NCI-H1105 (cell line): ENCODE results near the gene WDR81.
"Not testable (repeated sequence)": the region's sequence is repeated elsewhere in the genome, so short reads cannot be mapped to it uniquely, and the experiment has no call there.

Experiments used
- DNase-seq: peaks from one replicate; lab custom pipeline; 2025; lab: John Stamatoyannopoulos, UW

WDR81 gene

DNA sequence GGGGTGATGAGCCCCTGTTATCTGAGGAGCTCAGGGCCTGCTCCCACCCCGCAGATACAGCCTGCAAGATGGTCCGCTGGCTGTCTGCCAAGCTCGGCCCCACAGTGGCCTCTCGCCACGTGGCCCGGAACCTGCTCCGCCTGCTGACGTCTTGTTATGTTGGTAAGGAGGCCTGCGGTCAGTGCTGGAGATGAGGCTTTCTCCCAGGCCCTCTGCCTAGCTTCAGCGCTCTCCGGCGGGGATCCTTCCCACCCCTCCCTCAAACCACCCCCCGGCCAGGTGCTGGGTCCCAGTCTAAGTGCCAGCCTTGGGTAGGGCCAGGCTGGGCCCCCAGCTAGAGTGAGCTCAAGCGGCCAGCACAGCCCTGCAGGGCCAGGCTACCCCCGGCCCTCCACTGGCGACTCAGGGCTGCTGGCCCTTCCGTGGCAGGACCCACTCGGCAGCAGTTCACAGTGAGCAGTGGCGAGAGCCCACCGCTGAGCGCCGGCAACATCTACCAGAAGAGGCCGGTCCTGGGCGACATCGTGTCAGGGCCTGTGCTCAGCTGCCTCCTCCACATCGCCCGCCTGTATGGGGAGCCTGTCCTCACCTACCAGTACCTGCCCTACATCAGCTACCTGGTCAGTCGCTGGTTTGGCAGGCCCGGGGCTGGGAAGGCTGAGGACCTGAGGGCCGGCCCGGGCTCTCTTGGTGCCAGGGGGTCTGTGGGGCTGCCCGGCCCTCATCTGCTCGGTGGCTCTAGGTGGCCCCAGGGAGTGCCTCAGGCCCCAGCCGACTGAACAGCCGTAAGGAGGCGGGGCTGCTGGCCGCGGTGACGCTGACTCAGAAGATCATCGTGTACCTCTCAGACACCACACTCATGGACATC is 6.1 kb downstream of the WDR81 start:
- no peak for DNase-seq

DNA sequence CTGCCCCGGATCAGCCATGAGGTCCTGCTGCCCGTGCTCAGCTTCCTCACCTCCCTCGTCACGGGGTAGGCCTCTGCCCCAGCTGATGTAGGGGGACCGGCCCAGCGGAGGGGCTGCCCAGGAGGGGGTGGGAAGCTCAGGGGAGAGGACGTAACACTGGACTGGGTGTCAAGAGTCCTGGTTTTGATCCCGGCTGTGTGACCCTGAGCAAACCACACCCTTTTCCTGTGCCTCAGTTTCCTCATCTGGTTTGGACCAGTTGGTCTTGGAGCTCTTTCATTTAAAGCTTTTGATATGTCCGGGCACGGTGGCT is 6.6 kb downstream of the WDR81 start:
- DNase-seq = no peak

DNA sequence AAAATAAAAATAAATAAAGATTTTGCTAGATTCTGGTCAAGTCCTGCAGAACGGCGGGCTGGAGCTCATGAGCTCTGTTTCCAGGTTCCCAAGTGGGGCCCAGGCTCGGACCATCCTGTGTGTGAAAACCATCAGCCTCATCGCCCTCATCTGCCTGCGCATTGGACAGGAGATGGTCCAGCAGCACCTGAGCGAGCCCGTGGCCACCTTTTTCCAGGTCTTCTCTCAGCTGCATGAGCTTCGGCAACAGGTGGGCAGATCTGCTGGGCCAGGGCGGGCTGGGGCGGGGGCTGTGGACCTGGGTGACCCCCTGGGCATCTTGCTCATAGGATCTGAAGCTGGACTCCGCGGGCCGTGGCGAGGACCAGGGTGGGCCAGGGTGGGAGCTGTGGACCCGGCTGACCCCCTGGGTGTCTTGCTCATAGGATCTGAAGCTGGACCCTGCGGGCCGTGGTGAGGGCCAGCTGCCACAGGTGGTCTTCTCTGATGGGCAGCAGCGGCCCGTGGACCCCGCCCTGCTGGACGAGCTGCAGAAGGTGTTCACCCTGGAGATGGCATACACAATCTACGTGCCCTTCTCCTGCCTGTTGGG is 7.8 kb downstream of the WDR81 start:
- no peak for DNase-seq

GRCh38 chr17:1732833-1733321 is 8.4 kb downstream of the WDR81 start:
- no peak for DNase-seq

- DNase-seq = no peak
Measured at GRCh38 chr17:1733759-1734158, 9.3 kb downstream of the WDR81 start.

DNA sequence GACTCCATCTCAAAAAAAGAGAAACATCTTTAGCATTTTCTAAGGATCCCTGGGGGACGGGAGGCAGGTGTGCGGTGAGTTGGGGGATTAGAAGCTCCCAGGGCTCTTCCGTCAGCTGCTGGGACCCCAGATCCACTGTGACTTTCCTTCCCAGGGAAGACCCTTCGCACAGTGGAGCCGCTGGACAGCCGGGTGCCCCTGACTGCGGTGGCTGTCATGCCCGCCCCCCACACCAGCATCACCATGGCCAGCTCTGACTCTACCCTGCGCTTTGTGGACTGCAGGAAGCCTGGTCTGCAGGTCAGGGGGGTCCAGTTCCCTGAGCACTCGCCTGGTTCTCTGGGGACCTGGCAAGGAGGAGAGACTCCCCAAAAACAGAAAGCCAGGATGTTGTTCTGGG is 10.9 kb downstream of the WDR81 start:
- no peak for DNase-seq

- DNase-seq = no peak
Measured at GRCh38 chr17:1735834-1736347, 11.4 kb downstream of the WDR81 start.

DNA sequence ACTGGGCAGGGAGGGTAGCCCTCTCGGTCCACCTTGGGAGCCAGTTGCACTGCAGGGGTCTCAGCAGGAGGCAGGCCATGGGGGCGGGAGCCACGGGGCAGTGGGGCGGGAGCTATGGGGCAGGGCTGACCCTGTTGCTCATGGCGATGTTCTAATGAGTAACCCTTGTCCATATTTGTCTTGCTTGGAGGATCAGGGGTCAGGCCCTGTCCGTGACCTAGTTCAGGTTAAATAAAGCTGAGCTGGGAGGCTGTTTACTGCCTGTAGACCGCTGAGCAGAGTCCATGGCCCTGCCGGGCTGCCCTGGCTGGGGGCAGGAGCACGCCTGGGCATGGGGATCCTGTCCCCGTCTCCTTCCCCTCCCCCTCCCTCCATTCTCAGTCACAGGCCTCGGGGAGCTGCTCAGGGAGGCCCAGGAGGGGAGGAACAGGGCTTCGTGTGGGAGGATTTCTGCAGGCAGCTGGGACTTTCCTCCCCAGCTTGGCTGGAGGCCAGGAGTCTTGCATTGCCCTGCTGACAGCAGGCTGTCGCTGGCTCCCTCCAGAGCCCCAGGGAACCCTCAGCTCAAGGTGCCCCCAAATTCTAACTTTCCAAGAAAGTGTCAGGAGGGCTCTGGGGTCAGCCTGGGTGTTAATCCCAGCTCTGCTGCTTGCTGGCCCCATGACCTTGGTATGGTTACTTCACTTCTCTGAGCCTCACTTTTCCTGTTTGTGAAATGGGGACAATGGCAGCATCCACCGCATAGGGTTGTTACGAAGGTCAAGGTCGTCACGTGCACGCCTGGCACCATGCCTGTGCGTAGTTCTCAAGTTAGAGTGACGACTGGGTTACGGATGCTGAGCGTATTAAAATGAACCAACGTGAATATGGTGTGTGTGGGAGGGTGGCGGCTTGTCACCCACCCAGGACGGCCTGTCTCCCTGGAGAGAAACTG is 12.1 kb downstream of the WDR81 start:
- DNase-seq = no peak

- DNase-seq = no peak
Measured at GRCh38 chr17:1737531-1738291, 13.2 kb downstream of the WDR81 start.

DNA sequence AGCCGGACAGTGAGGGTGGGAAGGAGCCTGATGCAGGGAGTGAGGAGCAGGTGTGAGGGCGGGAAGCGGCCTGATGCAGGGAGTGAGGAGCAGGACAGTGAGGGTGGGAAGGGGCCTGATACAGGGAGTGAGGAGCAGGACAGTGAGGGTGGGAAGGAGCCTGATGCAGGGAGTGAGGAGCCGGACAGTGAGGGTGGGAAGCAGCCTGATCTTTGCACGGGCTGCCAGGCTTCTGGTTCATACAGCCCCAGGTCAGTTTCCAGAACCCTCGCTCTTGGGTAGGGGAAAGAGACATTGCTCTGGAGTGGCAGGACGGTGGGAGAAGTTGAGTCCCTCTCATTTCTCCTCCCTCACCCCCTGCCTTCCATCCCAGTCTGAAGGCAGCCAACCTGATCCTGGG is 17.4 kb downstream of the WDR81 start:
- not testable (repeated sequence) for DNase-seq

DNA sequence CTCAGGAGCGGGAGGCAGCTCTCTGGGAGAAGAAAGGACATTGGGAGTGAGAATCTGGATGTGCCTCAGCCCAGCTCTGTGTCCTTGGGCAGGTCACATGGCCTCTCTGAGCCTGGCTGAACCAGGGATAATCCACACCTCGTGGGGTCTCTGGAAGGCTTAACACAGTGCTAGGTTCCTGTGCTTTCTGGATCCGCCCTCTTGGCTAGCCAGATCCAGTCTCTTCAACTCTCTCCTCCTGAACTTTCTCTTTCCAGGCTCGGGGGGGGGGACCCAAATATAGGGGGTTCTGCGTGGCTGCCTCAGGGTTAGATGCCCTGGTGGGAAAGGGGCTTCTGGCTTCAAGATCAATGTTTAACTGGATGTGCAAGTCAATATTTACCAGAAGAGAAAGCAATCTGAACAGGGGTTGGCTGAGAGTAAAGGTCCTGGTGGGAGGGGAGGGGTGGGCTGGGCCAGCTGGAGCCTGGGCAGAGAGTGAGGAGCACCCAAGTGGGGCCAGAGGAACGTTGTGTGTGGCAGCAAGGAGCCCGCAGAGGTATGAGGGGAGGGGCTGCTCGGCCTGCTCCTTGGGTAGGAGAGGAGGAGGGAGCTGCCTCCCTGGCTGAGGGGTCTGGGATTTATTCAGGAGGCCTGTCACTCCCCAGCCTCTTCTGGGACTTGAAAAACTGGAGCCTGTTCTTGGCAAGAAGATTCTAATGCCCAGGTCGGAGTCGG is 18.0 kb downstream of the WDR81 start, which contains the start of gene SERPINF2:
TSS of gene SERPINF2 (plus strand) at position 501 of the 717 bp plus-strand sequence. CDS start 2,125 bp downstream, outside the sequence.
- DNase-seq = no peak

DNA sequence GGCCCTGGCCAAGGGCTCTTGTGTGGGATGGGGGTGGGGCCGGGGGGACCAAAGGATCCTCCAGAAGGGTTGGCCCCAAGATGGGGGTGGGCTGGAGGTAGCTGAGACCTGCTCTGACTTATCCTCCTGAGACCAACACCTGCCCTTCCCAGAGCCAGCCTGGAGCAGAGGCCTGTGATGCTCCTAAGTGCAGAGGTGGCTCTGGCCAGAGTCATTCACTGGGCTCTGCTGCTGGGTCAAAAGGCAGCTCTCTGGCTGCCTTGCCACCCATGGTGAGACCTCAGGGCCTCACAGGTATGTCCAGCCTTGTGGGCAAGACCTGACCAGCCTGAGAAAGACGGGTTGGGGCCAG is 18.6 kb downstream of the WDR81 start:
- no peak for DNase-seq

GRCh38 chr17:1744551-1745512 is 20.3 kb downstream of the WDR81 start:
- no peak for DNase-seq

- no peak for DNase-seq
Measured at GRCh38 chr17:1745513-1746020, 21.1 kb downstream of the WDR81 start.

DNA sequence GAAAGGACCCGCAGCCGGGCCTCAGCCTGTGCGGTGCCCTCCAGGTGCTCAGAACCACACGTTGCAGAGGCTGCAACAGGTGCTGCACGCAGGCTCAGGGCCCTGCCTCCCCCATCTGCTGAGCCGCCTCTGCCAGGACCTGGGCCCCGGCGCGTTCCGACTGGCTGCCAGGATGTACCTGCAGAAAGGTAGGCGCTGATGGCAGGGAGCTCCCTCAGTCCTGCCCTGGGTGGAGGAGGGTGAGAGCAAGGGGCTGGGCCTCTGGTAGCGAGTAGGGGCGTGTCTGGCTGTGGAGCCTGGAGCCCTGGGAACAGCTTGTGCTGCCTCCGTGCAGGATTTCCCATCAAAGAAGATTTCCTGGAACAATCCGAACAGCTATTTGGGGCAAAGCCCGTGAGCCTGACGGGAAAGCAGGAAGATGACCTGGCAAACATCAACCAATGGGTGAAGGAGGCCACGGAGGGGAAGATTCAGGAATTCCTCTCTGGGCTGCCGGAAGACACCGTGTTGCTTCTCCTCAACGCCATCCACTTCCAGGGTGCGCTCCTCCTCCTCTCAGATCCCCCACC is 22.6 kb downstream of the WDR81 start:
- no peak for DNase-seq

- DNase-seq = no peak
Measured at GRCh38 chr17:1750628-1751027, 26.1 kb downstream of the WDR81 start.

DNA sequence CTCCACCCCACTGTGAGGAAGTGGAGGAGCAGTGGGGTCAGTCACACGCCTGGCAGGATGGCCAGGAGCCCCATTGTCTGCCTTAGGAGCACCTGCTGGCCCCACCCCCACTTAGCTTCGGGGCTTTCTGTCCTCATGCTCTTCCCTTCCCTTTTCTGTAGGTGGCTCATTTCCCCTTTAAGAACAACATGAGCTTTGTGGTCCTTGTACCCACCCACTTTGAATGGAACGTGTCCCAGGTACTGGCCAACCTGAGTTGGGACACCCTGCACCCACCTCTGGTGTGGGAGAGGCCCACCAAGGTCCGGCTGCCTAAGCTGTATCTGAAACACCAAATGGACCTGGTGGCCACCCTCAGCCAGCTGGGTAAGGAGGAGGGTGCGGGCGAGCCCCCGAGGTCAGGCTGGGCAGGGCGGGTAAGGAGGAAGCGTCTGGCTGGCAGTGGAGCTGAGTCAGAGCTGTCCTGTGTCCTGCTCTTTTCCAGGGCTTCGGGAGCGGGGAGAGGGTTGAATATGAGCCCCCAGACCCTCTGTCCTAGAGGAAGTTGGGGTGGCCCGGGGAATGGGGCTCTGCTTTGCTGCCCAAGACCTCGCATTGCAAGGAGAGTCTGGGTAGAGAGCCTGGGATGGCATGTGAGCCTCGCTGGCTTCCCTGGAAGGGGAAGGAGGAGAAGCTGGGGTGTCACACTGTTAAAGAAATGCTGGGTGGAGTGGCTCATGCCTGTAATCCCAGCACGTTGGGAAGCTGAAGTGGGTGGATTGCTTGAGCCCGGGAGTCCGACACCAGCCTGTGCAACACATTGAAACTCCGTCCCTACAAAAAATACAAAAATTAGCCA is 28.1 kb downstream of the WDR81 start:
- no peak for DNase-seq

GRCh38 chr17:1753767-1754429 is 29.4 kb downstream of the WDR81 start:
- no peak for DNase-seq
